ENCODE measurements around the gene EIF3L. TPM values are rescaled to one million over a fixed set of nuclear protein-coding genes. Genes with fewer than 3 reads are reported as not detected.

EIF3L gene
- total RNA-seq, 1 donor from 2014 or later = 526 TPM

DNA sequence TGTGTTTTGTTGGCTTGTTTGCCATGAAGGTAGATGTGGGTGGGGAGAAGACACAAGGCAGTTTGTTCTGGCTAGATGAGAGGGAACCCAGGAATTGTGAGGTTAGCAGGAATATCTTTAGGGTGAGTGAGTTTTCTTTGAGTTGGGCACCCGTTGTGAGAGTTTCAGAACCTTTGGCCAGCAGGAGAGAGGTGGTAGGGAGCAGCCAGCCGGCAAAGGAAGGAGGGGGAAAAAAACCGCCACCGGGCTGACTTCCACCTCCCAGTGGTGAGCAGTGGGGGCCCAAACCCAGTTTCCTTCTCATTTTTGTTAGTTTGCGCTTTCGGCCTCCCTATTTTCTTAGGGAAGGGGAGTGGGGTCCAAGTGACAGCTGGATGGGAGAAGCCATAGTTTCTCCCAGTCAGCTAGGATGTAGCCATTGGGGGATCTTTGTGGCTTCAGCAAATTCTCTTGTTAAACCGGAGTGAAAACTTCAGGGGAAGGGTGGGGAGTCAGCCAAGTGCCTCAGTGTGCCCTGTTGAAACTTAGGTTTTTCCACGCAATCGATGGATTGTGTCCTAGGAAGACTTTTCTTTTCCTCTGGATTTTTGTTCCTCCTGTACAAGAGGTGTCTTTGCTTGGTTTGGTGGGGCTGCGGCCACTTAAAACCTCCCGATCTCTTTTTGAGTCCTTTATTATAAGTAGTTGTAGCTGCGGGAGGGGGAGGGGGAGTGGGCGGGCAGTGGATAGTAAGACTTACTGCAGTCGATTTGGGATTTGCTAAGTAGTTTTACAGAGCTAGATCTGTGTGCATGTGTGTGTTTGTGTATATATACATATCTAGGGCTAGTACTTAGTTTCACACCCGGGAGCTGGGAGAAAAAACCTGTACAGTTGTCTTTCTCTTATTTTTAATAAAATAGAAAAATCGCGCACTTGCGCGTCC is 42.5 kb upstream of the EIF3L start:
- DNase-seq = no peak
- peaks cover 8% of the 10 kb centered on the region for H3K27me3 Mint-ChIP-seq (ENCODE audit: unreplicated experiment)
- TF ChIP-seq, protein P1, sequence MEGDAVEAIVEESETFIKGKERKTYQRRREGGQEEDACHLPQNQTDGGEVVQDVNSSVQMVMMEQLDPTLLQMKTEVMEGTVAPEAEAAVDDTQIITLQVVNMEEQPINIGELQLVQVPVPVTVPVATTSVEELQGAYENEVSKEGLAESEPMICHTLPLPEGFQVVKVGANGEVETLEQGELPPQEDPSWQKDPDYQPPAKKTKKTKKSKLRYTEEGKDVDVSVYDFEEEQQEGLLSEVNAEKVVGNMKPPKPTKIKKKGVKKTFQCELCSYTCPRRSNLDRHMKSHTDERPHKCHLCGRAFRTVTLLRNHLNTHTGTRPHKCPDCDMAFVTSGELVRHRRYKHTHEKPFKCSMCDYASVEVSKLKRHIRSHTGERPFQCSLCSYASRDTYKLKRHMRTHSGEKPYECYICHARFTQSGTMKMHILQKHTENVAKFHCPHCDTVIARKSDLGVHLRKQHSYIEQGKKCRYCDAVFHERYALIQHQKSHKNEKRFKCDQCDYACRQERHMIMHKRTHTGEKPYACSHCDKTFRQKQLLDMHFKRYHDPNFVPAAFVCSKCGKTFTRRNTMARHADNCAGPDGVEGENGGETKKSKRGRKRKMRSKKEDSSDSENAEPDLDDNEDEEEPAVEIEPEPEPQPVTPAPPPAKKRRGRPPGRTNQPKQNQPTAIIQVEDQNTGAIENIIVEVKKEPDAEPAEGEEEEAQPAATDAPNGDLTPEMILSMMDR (IDR thresholded peaks at IDR 0.05; ENCODE audit: partially characterized antibody, unreplicated experiment) = no peak
- peak overlapping the region; percentile 87 for H3K27ac Mint-ChIP-seq (ENCODE audit: unreplicated experiment)
- H3K36me3 Mint-ChIP-seq (ENCODE audit: unreplicated experiment) = no peaks in the 10 kb centered on the region
- peaks cover 14% of the 10 kb centered on the region for H3K4me1 Mint-ChIP-seq (ENCODE audit: low read depth, unreplicated experiment)
- H3K9me3 Mint-ChIP-seq (ENCODE audit: unreplicated experiment) = peaks cover 10% of the 10 kb centered on the region
- peak overlapping the region; percentile 95 for H3K4me3 Mint-ChIP-seq (ENCODE audit: unreplicated experiment)

DNA sequence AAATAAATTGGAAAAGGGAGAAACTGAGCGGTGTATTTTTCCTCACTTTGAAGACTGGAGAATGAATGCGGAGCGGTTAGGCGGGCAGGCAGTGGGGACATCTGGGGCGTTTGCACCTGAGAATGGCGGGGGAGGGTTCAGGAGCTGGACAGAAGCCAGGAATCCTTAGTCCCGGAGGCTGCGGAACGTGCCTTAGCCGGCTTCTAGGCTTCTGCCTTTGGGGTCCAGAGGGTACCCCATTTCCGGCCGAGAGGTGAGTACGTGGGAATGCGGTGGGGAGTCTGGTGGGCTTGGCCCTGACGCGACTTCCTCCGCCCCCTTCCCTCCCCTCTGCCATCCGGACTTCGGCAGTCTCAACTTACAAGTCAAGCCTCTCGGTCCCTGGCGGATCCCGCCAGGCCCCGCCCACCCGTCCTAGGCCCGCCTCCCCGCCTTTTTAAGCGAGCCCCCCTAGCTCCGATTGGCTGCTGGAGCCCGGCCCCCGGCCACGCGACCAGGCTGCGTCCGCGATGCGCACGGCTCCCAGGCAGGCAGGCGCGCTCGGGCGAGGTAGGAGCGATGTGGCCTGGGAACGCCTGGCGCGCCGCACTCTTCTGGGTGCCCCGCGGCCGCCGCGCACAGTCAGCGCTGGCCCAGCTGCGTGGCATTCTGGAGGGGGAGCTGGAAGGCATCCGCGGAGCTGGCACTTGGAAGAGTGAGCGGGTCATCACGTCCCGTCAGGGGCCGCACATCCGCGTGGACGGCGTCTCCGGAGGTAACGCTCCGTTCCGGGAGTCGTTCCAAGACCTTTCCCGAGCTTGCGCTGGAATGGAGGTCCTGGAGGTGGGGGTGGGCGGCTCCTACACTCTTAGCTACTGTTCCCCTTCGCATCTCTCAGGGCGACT is 41.6 kb upstream of the EIF3L start, which contains the start of gene GCAT:
GCAT (plus strand) TSS at position 525 of the 884 bp plus-strand sequence; CDS start at position 559, 34 bp downstream.
- H3K9me3 Mint-ChIP-seq (ENCODE audit: unreplicated experiment) = peaks cover 10% of the 10 kb centered on the region
- DNase-seq = peak; percentile 98
- H3K4me1 Mint-ChIP-seq (ENCODE audit: low read depth, unreplicated experiment) = peaks cover 14% of the 10 kb centered on the region
- H3K36me3 Mint-ChIP-seq (ENCODE audit: unreplicated experiment) = no peaks in the 10 kb centered on the region
- H3K4me3 Mint-ChIP-seq (ENCODE audit: unreplicated experiment) = peak within 1 kb of the TSS; percentile 95
- TF ChIP-seq, protein P1 (IDR thresholded peaks at IDR 0.05; ENCODE audit: partially characterized antibody, unreplicated experiment) = no peak
- peaks cover 8% of the 10 kb centered on the region for H3K27me3 Mint-ChIP-seq (ENCODE audit: unreplicated experiment)
- H3K27ac Mint-ChIP-seq (ENCODE audit: unreplicated experiment) = peak within 1 kb of the TSS; percentile 52

- Mint-ChIP-seq H3K27ac (ENCODE audit: unreplicated experiment) (no peak overlapping the region), H3K9me3 (ENCODE audit: unreplicated experiment) (peaks cover 8% of the 10 kb centered on the region), H3K36me3 (ENCODE audit: unreplicated experiment) (no peaks in the 10 kb centered on the region), H3K4me1 (ENCODE audit: low read depth, unreplicated experiment) (peaks cover 11% of the 10 kb centered on the region), H3K4me3 (ENCODE audit: unreplicated experiment) (peak overlapping the region; percentile 95), H3K27me3 (ENCODE audit: unreplicated experiment) (peaks cover 6% of the 10 kb centered on the region)
- DNase-seq = no peak
- TF ChIP-seq, protein P1 (IDR thresholded peaks at IDR 0.05; ENCODE audit: partially characterized antibody, unreplicated experiment) = no peak
These were observed 40.9 kb upstream of the EIF3L start for GRCh38 chr22:37808294-37808657.

DNA sequence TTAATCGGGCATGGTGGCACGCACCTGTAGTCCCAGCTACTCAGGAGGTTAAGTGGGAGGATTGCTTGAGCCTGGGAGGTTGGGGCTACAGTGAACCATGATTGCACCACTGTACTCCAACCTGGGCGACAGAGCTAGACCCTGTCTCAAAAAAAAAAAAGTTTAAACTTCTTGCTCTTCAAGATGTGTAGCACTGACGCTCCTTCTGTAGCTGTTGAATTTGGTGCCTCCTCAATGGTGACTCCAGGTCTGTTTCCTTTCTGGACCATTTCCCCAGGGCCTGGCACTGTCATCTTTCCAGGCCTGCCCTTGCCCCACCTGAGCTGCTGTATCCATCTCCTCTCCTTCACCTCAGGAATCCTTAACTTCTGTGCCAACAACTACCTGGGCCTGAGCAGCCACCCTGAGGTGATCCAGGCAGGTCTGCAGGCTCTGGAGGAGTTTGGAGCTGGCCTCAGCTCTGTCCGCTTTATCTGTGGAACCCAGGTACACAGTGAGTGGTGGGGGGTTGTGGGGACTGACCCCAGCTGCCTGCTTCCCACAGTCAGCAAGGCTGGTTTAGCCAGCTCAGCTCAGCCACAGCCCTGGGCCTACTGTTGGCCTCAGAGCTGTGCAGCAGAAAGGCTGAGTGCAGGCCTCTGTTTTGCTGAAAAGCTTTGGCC is 39.4 kb upstream of the EIF3L start:
- Mint-ChIP-seq H3K36me3 (ENCODE audit: unreplicated experiment) (no peaks in the 10 kb centered on the region), H3K4me3 (ENCODE audit: unreplicated experiment) (no peak overlapping the region), H3K27ac (ENCODE audit: unreplicated experiment) (no peak overlapping the region), H3K9me3 (ENCODE audit: unreplicated experiment) (peaks cover 6% of the 10 kb centered on the region), H3K4me1 (ENCODE audit: low read depth, unreplicated experiment) (peaks cover 10% of the 10 kb centered on the region), H3K27me3 (ENCODE audit: unreplicated experiment) (peaks cover 5% of the 10 kb centered on the region)
- no peak for DNase-seq
- TF ChIP-seq, protein P1 (IDR thresholded peaks at IDR 0.05; ENCODE audit: partially characterized antibody, unreplicated experiment) = no peak

Measured in glutamatergic neuron (in vitro differentiated cells).